Colonic mucosa (tissue), 4 donors: ENCODE data around the gene NLRP14. TPM values are rescaled to one million over a fixed set of nuclear protein-coding genes. Genes with fewer than 3 reads are reported as not detected.

Source experiments
- DNase-seq: peaks from one replicate; pipeline ENCODE4 v3.0.0-alpha.2; 2020
- H3K27ac ChIP-seq: fragments of 200-600 bp; one replicate; pipeline ENCODE4 v1.8.0; 2021
- H3K27me3 ChIP-seq: fragments of 200-600 bp; one replicate; pipeline ENCODE4 v1.8.0; 2021
- H3K36me3 ChIP-seq: fragments of 200-600 bp; one replicate; pipeline ENCODE4 v1.8.0; 2021
- H3K4me1 ChIP-seq: fragments of 200-600 bp; one replicate; pipeline ENCODE4 v1.8.0; 2021; ENCODE audit warnings: mild to moderate bottlenecking
- H3K4me3 ChIP-seq: fragments of 200-600 bp; one replicate; pipeline ENCODE4 v1.8.0; 2021
- H3K9ac ChIP-seq, 2 donors: one replicate each; pipeline ENCODE4 v1.7.0; 2013; ENCODE audit warnings: control low read depth in 2 of 2, low read depth in 2 of 2, low read length in 2 of 2
- H3K9me3 ChIP-seq: fragments of 200-600 bp; one replicate; pipeline ENCODE4 v1.8.0; 2021
- intact Hi-C: fragments of 100-400 bp; cut with DNase I; formaldehyde crosslinking; loops from one replicate; pipeline ENCODE4 v1.14.1; 2022
- total RNA-seq, 2 donors: library from RNA; stranded (reverse); fragmentation: NEBNext Ultra II Directional in 1 of 2; extraction: Animal tissue kit (Norgen Biotek cat#: 25700) in 1 of 2; gene quantifications; one replicate each; pipeline ENCODE4 v1.2.1, GENCODE V29; 2021
- TF ChIP-seq, protein P1 (sequence below): fragments of 200-600 bp; IDR thresholded peaks from one replicate; pipeline ENCODE4 v1.8.0; 2022; ENCODE audit warnings: antibody characterized with exemption, mild to moderate bottlenecking
- donor health status: healthy.
- donor health status: DM: no; HTN: no; CAD: no.
- donor health status: DM: no; HTN: no; CAD: no.

NLRP14 gene
- total RNA-seq, 2 donors from 2014 or later = 0.10 TPM; not detected in 1

GRCh38 chr11:7056828-7057513 lies 36.7 kb downstream of the NLRP14 start:
- Histone ChIP-seq H3K9ac (no peak overlapping the region), H3K27ac (no peak overlapping the region), H3K4me3 (no peak overlapping the region), H3K27me3 (no peaks in the 10 kb centered on the region), H3K36me3 (no peaks in the 10 kb centered on the region), H3K4me1 (no peaks in the 10 kb centered on the region), H3K9me3 (no peaks in the 10 kb centered on the region)
- DNase-seq = no peak
- intact Hi-C loops = no loop called here
- TF ChIP-seq, protein P1, sequence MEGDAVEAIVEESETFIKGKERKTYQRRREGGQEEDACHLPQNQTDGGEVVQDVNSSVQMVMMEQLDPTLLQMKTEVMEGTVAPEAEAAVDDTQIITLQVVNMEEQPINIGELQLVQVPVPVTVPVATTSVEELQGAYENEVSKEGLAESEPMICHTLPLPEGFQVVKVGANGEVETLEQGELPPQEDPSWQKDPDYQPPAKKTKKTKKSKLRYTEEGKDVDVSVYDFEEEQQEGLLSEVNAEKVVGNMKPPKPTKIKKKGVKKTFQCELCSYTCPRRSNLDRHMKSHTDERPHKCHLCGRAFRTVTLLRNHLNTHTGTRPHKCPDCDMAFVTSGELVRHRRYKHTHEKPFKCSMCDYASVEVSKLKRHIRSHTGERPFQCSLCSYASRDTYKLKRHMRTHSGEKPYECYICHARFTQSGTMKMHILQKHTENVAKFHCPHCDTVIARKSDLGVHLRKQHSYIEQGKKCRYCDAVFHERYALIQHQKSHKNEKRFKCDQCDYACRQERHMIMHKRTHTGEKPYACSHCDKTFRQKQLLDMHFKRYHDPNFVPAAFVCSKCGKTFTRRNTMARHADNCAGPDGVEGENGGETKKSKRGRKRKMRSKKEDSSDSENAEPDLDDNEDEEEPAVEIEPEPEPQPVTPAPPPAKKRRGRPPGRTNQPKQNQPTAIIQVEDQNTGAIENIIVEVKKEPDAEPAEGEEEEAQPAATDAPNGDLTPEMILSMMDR = no peak

DNA sequence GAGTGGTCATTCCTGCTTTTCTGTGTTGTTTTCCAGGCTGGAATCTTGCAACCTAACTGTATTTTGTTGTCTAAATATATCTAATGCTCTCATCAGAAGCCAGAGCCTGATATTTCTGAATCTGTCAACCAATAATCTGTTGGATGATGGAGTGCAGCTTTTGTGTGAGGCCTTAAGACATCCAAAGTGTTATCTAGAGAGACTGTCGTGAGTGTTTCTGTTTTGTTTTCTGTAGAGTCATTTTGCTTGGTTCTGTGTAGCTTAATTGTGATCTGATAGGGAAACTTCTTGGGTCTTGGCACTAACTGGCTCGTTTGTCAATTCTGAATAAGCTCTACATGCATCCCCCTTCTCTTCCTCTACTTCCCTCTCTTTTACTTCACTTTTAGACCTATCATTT lies 37.4 kb downstream of the NLRP14 start:
- H3K4me3 ChIP-seq = no peak overlapping the region
- H3K4me1 ChIP-seq = no peaks in the 10 kb centered on the region
- H3K27ac ChIP-seq = no peak overlapping the region
- no peaks in the 10 kb centered on the region for H3K9me3 ChIP-seq
- H3K9ac ChIP-seq = no peak overlapping the region
- DNase-seq = no peak
- no peaks in the 10 kb centered on the region for H3K36me3 ChIP-seq
- TF ChIP-seq, protein P1 = no peak
- H3K27me3 ChIP-seq = no peaks in the 10 kb centered on the region
- intact Hi-C loops = no loop called here

DNA sequence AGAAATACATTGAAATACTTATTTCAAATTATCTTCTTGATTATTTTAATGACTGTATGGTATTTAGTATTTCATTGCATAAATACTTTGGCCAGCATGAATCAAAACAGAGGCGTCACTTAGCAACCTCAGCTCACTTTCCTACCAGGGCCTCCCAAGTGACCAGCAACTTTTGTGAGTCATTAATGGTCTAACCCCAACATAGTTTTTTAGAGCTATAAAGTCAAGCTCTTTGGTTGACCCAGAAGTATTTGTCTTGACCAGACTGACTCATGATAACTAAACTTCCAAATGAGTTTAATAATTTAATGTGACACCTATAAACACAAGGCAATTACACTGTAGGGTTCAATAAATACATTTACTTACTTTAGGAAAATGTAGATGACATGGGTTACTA lies 40.6 kb downstream of the NLRP14 start:
- no peak for DNase-seq
- no peak overlapping the region for H3K27ac ChIP-seq
- H3K27me3 ChIP-seq = no peaks in the 10 kb centered on the region
- no peaks in the 10 kb centered on the region for H3K4me1 ChIP-seq
- intact Hi-C loops = no loop called here
- no peaks in the 10 kb centered on the region for H3K9me3 ChIP-seq
- TF ChIP-seq, protein P1 = no peak
- no peak overlapping the region for H3K4me3 ChIP-seq
- H3K9ac ChIP-seq = no peak overlapping the region
- no peaks in the 10 kb centered on the region for H3K36me3 ChIP-seq

DNA sequence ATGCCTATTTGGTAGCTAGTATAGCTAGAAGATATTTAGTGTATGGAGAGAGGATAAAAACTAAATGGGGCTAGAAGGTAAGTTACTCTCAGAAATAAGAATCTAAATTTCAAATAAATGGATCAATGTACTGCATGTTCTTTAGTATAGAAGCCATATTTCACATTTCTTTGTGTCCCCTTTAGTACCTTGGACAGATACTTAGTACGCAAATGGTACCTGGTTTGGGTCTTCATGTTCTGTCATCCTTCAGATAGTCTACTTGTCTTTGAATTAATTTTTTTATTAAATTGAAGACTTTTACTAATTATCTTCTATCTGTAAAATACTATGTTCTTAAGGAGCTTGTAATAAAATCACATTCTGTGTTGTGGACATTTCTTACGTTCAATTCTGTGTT lies 42.3 kb downstream of the NLRP14 start:
- H3K9me3 ChIP-seq = no peaks in the 10 kb centered on the region

GRCh38 chr11:7072401-7073028 lies 52.2 kb downstream of the NLRP14 start:
- no peaks in the 10 kb centered on the region for H3K27me3 ChIP-seq
- no peaks in the 10 kb centered on the region for H3K4me1 ChIP-seq
- DNase-seq = no peak
- TF ChIP-seq, protein P1 = no peak
- intact Hi-C loops = no loop called here
- H3K4me3 ChIP-seq = no peak overlapping the region
- no peaks in the 10 kb centered on the region for H3K36me3 ChIP-seq
- H3K9me3 ChIP-seq = no peaks in the 10 kb centered on the region
- H3K9ac ChIP-seq = no peak overlapping the region
- H3K27ac ChIP-seq = no peak overlapping the region

More for the DNA sequence above, 42.3 kb downstream of the NLRP14 start:
- Histone ChIP-seq H3K4me1 (no peaks in the 10 kb centered on the region), H3K9ac (no peak overlapping the region), H3K4me3 (no peak overlapping the region), H3K27ac (no peak overlapping the region), H3K36me3 (no peaks in the 10 kb centered on the region), H3K27me3 (no peaks in the 10 kb centered on the region)
- intact Hi-C loops = no loop called here
- TF ChIP-seq, protein P1 = no peak
- no peak for DNase-seq
